ENCODE data around the gene CELA1.
A peak's percentile ranks its signal among the peaks of the same experiment; 100 is the strongest.

The CELA1 gene

DNA sequence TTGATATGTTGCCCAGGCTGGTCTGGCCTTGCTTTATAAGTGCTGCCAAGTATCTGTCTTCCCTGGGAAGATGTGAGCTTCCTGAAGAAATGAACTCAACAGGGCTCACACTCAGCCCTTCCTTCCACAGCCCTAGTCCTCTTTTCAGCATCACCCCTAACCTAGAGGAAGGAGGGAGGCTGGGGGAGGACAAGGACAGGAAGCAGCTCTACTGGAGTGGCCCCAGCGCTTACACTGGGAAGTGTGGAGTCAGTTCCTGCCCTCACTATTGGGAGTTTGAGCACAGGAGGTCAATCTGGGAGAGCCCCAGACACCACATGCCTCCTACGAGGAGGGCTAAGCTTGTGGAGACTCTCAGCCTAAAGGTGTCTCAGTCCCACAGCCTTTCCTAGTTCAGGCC, 27.9 kb upstream of the CELA1 start:
- DNase-seq = no peak

DNA sequence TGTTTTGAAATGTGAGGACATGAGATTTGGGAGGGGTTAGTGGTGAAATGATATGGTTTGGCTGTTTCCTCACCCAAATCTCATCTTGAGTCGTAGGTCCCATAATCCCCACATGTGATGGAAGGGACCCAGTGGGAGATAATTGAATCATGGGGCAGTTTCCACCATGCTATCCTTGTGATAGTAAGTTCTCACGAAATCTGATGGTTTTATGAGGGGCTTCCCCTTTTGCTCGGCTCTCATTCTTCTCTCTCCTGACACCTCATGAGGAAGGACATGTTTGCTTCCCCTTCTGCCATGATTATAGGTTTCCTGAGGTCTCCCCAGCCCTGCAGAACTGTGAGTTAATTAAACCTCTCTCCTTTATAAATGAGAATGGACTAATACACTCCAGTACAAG, 26.7 kb upstream of the CELA1 start:
- no peak for DNase-seq

DNA sequence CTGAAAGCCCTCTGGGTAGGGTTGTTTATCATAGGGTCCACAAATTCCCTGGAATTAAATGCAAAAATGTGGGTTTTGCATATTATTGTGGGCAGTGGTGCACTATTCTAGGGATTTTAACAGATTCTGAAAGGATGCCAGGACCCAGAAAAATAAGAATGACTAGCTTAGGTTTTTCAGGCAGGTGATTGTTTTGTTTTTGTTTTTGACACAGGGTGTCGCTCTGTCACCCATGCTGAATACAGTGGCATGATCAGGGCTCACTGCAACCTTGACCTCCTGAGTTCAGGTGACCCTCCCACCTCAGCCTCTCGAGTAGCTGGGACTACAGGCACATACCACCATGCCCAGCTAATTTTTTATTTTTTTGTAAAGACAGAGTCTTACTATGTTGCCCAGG, 25.5 kb upstream of the CELA1 start:
- DNase-seq = no peak

DNA sequence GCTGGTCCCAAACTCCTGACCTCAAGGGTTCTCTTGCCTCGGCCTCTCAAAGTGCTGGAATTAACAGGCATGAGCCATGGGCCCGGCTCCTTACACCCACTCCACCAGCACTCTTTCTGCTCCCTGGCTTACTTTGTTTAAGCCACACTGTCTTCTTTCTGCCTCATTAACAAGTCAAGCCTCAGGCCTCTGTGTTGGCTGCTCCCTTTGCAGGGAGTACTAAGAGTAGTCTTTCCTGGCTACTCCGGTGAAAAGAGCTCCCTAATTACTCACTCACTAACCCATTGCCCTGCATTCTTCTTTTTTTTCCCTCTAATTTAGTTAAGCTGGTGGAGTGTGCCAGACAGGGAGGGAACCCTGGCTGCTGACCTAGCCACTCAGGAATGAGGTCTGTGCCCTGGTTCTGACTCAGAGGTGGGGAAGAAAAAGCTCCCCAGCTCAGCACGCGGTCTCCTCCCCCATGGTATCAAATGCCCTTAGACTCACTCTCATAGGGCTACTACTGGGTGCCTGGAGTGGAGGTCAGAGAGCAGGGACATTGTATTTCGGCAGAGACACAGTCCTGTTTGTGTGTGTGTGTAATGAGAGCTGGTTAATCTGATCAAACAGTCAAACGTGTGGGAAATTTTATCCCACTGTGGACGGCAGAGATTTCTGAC, 24.9 kb upstream of the CELA1 start:
- DNase-seq = peak in 1 of 2 donors; percentile 55

DNA sequence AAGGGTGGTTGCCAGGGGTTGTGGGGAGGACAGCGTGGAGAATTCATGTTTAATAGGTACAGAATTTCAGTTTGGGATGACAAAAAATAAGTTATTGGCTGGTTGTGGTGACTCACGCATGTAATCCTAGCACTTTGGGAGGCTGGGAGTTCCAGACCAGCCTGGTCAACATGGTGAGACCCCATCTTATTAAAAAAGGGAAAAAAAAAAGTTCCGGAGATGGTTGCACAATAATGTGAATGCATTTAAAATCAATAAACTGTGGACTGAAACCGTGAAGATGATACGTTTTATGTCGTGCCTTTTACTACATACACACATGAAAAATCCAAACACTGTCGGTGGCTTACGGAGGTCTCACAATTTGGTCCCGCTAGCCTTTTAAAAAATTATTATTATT, 24.2 kb upstream of the CELA1 start:
- DNase-seq = no peak

DNA sequence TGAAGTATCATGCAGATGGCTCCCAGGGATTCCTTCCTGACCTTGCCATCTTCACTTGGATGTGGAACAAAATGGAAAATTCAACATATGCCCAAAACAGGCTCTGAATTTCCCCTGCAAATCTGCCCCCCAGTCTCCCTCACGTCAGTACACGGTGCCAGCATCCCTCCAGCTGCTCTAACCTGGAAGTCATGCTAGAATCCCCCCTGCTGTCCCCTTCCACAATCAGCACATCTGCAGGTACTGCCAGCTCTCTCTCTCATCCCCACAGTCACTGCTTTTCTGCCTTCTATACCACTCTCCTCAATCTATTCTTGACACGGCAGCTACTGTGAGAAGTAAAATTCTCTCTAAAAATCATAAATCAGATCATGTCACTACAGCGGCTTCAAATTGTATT, 23.1 kb upstream of the CELA1 start:
- DNase-seq = no peak

DNA sequence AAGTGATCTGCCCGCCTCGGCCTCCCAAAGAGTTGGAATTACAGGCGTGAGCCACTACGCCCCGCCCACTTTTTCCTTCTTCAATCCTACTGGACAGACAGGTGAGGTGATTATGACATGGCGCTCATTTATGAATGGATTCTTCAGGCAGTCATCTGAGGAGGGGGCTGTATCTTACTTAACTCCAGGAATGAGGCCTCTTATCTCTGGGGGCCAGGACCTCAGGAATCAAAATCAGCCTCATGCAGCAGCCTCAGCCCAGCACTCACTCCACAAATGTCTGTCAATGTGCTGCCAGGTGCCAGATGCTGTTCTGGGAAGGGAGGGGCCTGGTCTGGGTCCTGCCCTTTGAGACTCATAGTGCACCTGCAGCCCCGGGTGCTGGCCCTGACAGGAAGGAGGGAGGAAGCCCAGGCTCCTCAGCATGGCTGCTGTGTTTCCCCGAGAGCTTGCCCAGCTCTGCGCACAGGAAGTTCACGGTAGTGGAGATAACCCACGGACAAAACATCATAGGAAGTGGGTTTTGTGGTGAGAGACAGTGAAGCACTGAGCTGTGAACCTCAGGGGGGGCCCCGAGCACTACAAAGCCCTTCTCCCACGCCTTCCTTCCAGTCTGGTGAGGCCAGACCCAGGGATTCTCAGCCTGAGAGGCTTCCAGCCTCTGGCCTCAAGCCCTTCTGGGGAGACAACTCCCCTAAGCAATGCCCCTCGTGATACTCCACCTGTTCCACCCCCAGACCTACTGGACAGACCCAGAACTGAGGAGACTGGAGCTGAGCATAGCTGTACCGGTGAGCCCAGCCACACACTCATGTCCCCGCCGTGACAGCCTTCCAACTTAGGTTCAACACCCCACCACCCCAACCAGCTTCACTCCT, 22.4 kb upstream of the CELA1 start:
- peak in 1 of 2 donors; percentile 18 for DNase-seq

DNA sequence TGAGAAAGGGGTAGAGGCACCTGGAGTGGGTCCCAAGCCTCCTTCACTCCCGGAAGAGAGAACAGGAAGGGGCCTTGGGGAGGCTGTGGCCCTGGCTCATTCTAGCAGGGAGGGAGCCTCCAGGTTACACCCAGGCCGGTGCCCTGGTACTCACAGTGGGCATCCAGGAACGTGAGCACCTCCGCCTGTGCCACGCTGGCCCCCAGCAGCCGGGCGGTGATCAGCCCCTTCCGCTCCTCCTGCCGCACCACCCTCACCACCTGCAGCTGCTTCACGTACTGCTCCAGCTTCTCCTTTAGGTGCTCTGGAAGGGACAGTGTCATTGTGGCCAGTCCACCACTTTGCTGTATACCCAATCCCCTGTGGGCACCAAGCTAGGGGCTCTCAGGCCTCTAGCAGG, 18.8 kb upstream of the CELA1 start:
- DNase-seq = no peak

DNA sequence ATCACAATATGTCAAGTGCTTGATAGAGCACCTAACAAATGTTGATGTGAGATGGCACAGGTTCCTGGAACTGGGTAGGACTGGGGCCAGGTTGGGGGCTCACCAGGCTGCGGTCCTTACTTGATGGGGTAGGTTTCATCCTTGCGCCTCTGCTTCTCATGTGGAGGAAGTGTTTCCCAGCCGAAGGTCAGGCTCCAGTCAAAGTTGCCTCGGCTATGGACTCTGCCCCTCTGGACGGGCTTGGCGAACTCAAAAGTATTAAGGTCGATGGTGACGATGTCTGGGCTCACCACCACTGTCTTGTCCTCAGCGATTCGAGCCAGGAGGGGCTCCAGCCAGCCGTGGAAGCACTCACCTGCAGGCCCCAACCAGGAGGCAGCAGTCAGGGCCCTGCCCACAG, 17.5 kb upstream of the CELA1 start:
- no peak for DNase-seq

DNA sequence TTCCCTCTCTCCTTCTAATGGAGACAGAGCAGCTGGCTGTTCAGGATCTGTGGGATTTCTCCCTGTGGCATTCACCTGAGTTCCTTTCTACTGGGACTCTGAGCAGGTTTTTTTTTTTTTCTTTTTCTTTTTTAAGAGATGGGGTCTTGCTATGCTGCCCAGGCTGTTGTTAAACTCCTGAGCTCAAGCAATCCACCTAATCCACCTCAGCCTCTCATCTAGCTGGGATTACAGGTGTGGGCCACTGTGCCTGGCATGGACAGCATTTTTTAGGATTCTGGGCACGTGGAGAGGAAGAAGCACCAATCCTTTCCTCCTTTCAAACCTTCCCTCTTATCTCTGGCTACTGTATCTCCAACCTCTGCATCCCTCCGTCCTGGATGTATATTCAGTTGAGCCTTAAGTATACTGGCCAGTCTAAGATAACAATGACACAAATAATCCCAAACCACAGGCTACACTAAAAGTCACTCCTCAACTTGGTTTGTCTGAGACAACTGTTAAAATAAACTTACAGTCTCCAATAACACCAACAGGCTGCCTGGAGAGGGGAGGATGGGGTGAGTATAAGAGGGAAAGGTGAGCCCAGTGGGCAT, 16.4 kb upstream of the CELA1 start:
- no peak for DNase-seq

DNA sequence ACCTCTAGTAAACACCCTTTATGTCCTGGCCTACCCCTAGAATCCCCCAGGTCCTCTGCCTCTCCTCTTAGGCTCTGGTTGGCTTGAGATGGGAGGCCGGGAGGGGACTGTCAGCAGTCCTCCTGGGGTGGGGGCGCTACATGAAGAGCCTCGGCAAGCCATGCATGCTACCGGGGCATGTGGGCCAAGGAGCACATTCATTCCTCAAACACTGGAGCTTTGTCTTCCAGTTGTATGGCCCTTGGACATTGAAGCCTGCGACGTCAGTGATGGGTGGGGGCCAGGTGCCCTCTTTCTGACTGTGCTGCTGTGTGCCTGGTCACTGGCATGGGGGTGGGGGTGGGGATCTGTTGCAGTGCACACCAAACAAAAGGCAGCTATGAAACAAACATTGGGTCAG, 15.8 kb upstream of the CELA1 start:
- peak; percentile 87 to 91 for DNase-seq

DNA sequence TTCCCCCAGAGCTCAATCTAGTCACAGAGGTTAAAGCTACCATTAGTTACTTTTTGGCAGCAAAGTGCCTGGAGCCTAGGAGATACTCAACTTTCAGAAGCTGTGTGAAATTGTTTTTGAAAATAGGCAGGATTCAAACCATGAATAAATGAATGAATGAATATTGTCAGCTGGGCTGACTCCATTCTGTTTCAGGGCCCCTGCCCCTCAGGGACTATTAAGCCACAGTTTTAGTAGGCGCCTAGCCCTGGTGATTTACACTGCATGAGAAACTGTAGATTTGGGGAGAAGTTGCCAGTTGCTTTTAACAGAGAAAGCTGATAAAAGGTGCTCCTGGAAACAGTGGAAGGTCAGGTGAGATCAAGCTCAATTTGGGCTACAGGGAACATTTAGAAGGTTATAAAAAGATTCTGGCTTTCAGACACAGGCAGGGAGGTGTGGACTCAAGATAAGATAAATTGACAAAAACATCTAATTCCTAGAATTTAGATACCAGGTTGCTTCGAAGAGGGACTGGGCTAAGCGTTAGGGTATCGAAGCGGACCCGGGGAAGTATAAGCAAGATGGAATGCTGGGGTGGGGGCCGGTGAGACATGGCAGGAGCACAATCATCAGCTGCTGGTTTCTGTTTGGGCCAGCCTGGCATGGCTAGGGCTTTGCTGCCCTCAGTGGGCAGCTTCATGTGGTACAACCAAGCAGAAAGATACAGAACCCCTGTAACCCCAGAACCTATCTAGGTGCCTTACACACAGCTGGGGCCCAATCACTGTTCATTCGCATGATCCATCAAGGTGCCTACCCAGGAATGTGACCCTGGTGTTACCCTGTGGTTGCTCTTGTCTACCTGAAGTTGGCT, 14.9 kb upstream of the CELA1 start:
- no peak for DNase-seq

DNA sequence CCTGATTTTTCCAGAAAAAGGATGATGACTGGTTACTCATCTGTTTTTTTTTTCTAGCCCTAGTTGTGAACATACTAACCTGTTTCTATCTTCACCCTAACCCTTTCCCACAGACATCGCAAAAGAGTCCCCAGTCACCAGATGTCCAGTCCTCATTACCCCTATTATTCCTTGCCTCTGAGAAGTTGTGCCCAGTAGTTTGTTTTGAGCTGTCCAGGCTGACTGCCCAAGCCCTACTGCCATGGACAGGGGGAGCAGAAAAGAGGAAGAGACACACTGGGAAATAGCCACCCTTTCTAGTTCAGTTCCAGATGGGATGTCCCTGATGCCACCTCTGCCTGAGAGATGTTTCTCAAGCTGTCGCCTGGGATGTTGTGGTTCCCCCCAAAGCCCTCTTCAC, 13.8 kb upstream of the CELA1 start:
- no peak for DNase-seq

DNA sequence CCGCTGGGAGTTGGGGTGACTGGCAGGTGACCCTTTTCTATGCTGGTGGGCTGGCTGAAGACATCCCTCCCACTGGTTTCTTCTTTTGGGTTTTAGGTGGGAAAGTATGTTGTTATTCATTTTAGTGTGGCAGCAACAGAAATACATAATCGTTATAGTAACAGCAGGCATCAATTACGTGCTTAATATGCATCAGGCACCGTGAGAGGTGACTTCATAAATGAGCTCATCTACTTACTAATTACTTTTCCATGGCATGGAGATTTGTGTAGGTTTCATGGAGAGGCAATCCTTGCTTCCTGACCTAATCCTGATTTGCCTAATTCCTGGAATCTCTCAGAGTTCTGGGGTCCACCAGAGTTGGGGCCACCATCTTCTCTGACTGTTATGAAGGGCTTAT, 13.4 kb upstream of the CELA1 start:
- DNase-seq = no peak

DNA sequence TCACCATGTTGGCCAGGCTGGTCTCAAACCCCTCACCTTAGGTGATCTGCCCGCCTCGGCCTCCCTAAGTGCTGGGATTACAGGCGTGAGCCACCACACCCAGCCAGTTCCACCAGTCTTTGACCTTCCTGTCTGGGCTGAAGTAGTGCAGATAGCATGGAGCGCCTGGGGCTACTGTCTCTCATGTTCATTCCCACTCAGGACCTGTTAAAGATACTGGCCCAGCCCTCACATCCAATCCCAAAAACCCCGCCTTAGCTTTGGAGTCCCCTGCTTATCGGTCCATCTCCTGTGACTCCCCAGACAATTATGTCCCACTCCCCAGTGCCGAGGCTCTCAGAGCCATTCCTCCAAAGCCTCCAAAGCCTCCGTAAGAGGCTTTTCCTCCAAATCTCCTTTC, 12.0 kb upstream of the CELA1 start:
- DNase-seq = no peak

DNA sequence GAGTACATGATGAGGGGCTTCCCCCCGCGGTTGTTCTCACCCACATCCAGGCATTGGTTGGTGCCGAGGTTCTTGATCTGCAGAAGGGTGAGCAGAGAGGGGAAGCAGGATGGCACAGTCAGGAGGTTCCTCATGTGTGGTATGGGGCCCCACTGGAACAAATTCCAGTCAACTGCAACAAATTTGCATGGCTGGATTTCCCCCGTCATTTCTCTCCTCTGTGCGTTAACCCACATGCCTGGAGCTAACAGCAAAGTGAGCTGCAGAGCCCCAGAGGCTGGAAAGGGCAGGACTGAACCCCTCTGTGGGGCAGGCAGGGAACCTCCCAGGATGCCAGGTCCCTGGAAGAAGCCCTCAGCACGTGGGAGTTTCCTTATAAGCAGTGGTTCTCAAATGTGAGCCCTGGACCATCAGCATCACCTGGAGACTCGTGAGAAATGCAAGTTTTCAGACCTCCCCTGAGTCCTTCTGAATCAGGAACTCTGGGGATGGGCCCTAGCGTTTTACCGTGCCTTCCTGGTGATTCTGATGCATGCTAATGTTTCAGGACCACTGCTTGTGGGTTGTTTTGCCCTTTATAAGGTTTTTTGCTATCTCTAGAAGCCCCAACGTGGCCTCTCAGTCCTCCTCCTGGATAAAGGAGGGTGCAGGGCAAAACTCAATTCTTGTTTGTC, 11.0 kb upstream of the CELA1 start:
- no peak for DNase-seq

DNA sequence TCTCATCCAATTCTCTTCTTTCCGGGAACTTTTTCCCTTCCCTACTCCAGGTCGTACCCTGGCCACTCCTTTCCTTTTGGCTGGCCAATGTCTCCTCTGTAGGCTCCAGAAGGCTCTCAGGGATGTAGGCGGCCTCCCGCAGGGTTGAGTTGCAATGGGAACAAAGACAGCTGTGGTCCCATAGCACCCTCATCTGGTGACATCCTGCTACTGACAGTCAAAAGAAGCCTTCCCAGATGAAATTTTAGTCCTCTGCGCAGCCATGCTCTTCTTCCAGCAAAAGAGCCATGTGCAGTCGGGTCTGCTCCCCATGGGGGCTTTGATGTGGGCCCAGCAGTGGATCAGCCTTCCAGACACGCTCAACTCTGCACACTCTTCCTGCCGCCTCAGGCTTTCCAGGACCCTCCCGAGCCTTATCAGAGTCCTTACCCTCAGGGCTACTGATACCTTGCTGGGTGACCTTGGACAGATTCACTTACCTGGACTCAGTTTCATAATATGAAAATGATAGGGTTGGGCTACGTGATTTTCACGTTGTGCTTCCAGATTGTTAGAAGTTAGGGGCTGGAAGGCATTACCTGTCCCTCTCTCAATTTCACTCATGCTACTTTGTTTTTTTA, 5.5 kb upstream of the CELA1 start:
- DNase-seq = peak; percentile 39 to 52

DNA sequence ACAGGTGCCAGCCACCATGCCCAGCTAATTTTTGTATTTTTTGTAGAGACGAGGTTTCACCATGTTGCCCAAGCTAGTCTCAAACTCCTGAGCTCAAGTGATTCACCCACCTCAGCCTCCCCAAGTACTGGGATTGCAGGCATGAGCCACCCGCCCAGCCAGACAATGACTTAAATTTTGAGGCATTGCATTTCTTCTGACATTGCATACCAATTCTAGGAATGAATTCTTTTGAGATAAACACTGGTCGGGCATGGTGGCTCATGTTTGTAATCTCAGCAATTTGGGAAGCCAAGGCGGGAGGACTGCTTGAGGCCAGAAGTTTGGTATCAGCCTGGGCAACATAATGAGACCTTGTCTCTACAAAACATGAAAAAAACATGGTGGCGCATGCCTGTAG, 2.5 kb upstream of the CELA1 start:
- DNase-seq = no peak

DNA sequence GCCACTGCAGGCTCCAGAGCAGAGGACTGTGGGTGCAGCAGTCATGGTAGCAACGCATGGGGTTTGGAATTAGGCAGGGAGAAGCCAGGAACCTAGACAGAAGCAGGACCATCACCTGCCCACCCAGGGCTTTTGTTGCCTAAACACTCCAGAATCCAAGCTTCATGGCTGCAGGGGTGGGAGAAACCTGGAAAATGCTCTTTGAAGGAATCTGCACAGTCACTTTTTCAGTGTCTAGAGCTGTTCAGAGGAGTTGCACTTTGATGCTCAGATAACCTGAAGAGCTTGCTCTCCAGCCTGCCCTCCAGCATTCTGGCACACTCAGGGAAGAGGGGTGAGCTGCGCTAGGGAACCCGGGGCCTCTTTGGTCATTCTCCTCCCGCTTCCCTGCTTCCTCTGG, 1.6 kb upstream of the CELA1 start:
- DNase-seq = no peak

DNA sequence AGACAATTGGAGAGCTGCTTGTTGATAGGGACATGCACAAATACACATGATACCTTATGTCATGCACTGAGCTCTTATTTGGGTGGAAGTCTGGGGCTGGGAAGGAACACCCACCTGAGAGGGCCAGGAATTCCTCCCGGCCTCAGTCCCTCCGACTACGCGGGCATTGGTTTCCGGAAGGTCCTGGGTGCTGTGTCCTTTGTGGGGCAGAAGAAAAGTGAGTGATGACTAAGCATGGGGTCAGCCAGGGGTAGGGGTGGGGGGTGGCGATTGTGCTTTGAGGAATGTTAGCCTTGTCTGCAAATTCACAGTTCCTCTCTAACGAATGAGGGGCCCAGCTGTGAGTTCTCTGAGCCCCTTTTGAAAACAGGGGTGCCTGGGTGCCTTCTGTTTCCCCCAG, 798 bp downstream of the CELA1 start:
- no peak for DNase-seq

DNA sequence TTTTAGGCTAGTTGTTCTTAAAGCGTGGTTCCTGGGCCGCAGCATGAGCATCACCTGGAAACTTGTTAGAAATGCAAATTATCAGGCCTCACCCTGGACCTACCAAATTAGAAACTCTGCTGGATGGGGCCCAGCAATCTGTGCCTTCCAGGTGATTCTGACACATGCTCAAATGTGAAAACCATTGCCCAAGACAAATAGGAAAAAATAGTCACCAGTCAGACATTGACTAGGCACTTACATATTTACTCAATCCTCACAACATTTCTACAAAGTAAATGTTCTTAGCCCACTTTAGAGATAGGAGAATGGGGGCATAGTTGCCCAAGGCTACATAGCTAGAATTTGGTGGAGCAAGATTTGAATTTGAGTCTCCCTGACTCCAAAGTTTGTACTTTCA, 3.3 kb downstream of the CELA1 start:
- DNase-seq = no peak

DNA sequence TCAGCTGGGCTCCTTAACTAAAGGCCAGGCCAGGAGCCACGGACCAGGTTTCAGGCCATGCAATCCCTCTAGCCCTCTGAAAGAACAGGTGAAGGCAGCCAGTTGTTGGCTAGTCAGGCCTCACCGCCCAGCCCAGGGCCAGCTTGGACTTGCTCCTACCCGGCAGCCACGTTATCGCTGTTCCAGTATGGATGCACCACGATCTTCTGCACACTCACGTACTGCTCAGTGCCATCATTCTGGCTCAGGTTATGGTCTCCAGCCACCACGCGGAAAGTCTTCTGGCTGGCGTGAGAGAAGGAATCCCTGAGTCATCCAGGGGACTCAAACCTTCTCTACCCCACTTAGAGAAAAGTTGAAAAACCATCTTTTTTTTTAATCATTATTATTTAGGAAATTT, 4.1 kb downstream of the CELA1 start:
- no peak for DNase-seq
